ENCODE results near the gene TNRC18. TPM values are rescaled to one million over a fixed set of nuclear protein-coding genes. Genes with fewer than 3 reads are reported as not detected.
"Not testable (repeated sequence)": the region's sequence is repeated elsewhere in the genome, so short reads cannot be mapped to it uniquely, and the experiment has no call there.

The TNRC18 gene
- total and polyA plus RNA-seq, 2 of the 8 experiments (the other 6 are each of a cell fraction or from before 2014, with no cell fraction given): 1.7 to 8.6 TPM

- TF ChIP-seq CTCF (IDR thresholded peaks at IDR 0.05; ENCODE audit: control extremely low read depth in 1 of 3, insufficient read depth in 1 of 3, low read depth in 1 of 3, low read length in 3 of 3): peak in 1 of 3 experiments; percentile 9; a peak in 1 of 4 replicates
- peak; percentile 21 to 34; a peak in 3 of 4 replicates for TF ChIP-seq RAD21 (IDR thresholded peaks at IDR 0.05 in 1 of 2, conservative IDR thresholded peaks at IDR 0.05 in 1 of 2; ENCODE audit: low read depth in 2 of 2, low read length in 2 of 2)
Observed at GRCh38 chr7:5472432-5473315, 49.0 kb upstream of the TNRC18 start (continued).

DNA sequence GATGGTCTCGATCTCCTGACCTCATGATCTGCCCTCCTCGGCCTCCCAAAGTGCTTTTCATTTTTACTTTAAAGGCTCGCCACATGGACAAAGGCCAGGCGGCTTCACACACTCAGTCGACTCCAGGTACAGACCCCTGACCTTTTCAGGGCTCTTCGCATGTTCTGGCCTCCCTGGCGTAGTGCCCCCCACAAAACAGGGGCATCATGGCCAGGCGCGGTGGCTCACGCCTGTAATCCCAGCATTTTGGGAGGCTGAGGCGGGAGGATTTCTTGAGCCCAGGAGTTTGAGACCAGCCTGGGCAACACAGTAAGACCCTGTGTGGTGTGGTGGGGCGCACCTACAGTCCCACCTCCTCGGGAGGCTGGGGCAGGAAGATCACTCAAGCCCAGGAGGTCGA is 48.0 kb upstream of the TNRC18 start:
- H3K4me3 ChIP-seq (ENCODE audit: extremely low read depth in 1 of 4, insufficient read depth in 2 of 4, low read depth in 3 of 4, low read length in 4 of 4); H2BK5ac ChIP-seq (ENCODE audit: low read depth, low read length); H4K5ac ChIP-seq (ENCODE audit: insufficient read length, low read depth, low read length); H3K14ac ChIP-seq (ENCODE audit: insufficient read length); H2BK120ac ChIP-seq (replicated peaks; ENCODE audit: low read depth, low read length); H2BK20ac ChIP-seq (ENCODE audit: low read length); H3K23me2 ChIP-seq (ENCODE audit: low read depth, low read length); H4K91ac ChIP-seq (replicated peaks; ENCODE audit: insufficient read length, low read length); H3K27ac ChIP-seq (ENCODE audit: low read depth, low read length); H3K27me3 ChIP-seq (replicated peaks in 1 of 4; ENCODE audit: control insufficient read depth in 3 of 4, extremely low read depth in 1 of 4, insufficient read depth in 3 of 4, low read length in 3 of 4); H3K79me1 ChIP-seq (ENCODE audit: low read depth, low read length); H2BK15ac ChIP-seq (ENCODE audit: low read length); H3K4me2 ChIP-seq (ENCODE audit: insufficient read depth in 1 of 2, low read depth in 2 of 2, low read length in 2 of 2); H3K79me2 ChIP-seq (ENCODE audit: control insufficient read depth in 1 of 2, insufficient read depth in 2 of 2, low read length in 2 of 2); H4K20me1 ChIP-seq (replicated peaks in 1 of 2; ENCODE audit: control insufficient read depth in 1 of 2, insufficient read depth in 2 of 2, low read length in 2 of 2); H3K18ac ChIP-seq (ENCODE audit: extremely low read depth, low read length); H3K4ac ChIP-seq (replicated peaks; ENCODE audit: insufficient read length, low read depth, low read length); H3K4me1 ChIP-seq (replicated peaks in 1 of 4; ENCODE audit: control insufficient read depth in 3 of 4, insufficient read depth in 4 of 4, low read length in 3 of 4); FAIRE-seq; H2AFZ ChIP-seq (ENCODE audit: low read length); DNase-seq (ENCODE audit: low read depth in 1 of 2, low spot score in 2 of 2); H3K56ac ChIP-seq (replicated peaks; ENCODE audit: insufficient read length, low read depth, low read length); H3K23ac ChIP-seq (ENCODE audit: insufficient read length); H3K36me3 ChIP-seq (ENCODE audit: control insufficient read depth in 2 of 4, insufficient read depth in 4 of 4, low read length in 3 of 4); H2BK12ac ChIP-seq (ENCODE audit: low read depth, low read length); H3K9me3 ChIP-seq (ENCODE audit: insufficient read depth in 2 of 2, low read depth in 1 of 2, low read length in 1 of 2); H3K9ac ChIP-seq (replicated peaks in 1 of 4; ENCODE audit: extremely low read depth in 1 of 4, low read depth in 3 of 4, low read length in 3 of 4); H2AK5ac ChIP-seq (ENCODE audit: low read depth, low read length); H4K8ac ChIP-seq (ENCODE audit: extremely low read depth, insufficient read depth, low read length); POLR2A ChIA-PET (ENCODE audit: partially characterized antibody): not testable (repeated sequence)
- WGBS, 2 experiments (ENCODE audit: extremely low coverage in 1 of 2, insufficient coverage in 1 of 2, insufficient read length in 1 of 2, insufficient replicate concordance in 2 of 2, low coverage in 1 of 2, low lambda C conversion rate in 2 of 2, missing lambda C conversion rate in 1 of 2): 91% methylated on average over 14 of the region's 14 CpGs; no CpG with 5 or more reads in 1 of the 2 experiments
- CTCF ChIA-PET (ENCODE audit: partially characterized antibody): interaction anchor here (0.6 to 2.7 kb wide), 6 partner anchors 9 to 109 kb away, joined by 3 to 12 read pairs (median 4); no protein-coding TSS in a partner anchor
